HepG2 (cell line): ENCODE data around the gene CMIP. TPM values are rescaled to one million over a fixed set of nuclear protein-coding genes. Genes with fewer than 3 reads are reported as not detected.

ENCODE experiments used
- CBX5 ChIP-seq: sonication (generic); formaldehyde crosslinking; IDR thresholded peaks from 2 replicates; pipeline ENCODE4 v1.4.0; 2020; ENCODE audit warnings: missing genetic modification reagents, borderline replicate concordance
- CENPT ChIP-seq: sonication (generic); formaldehyde crosslinking; IDR thresholded peaks from 2 replicates; pipeline ENCODE4 v1.8.0; 2022; ENCODE audit warnings: low read depth, mild to moderate bottlenecking, moderate library complexity, missing genetic modification reagents
- CHD4 ChIP-seq: fragments of 200-600 bp; sonication (generic); IDR thresholded peaks from 2 replicates; pipeline ENCODE4 v1.7.0; 2017; ENCODE audit warnings: mild to moderate bottlenecking, low read length, borderline replicate concordance
- HDAC2 ChIP-seq: sonication (generic); formaldehyde crosslinking; IDR thresholded peaks from 2 replicates; pipeline ENCODE4 v1.4.0; 2020; ENCODE audit warnings: missing genetic modification reagents
- KDM4B ChIP-seq: sonication (generic); formaldehyde crosslinking; IDR thresholded peaks from 2 replicates; pipeline ENCODE4 v1.4.0; 2020; ENCODE audit warnings: missing genetic modification reagents
- MAZ ChIP-seq, 2 experiments: sonication (generic) in 1 of 2; formaldehyde crosslinking in 1 of 2; IDR thresholded peaks; 2 replicates each; pipeline versions ENCODE4 v1.5.0 to v1.6.1; 2012 to 2020; ENCODE audit warnings: low read depth in 2 of 2, mild to moderate bottlenecking in 2 of 2, borderline replicate concordance in 1 of 2, improper control_type of control experiment in 1 of 2, low read length in 1 of 2, missing genetic modification reagents in 1 of 2, moderate library complexity in 1 of 2
- MED1 ChIP-seq: sonication (generic); formaldehyde crosslinking; IDR thresholded peaks from 2 replicates; pipeline ENCODE4 v1.4.0; 2020; ENCODE audit warnings: missing genetic modification reagents
- PLRG1 ChIP-seq: fragments of 450-650 bp; conservative IDR thresholded peaks from 2 replicates; pipeline ENCODE4 v1.6.1; 2016
- SALL2 ChIP-seq: sonication (generic); formaldehyde crosslinking; IDR thresholded peaks from 2 replicates; pipeline ENCODE4 v1.8.1; 2023; ENCODE audit warnings: mild to moderate bottlenecking, missing genetic modification reagents, inconsistent platforms
- SMARCE1 ChIP-seq: fragments of 450-650 bp; IDR thresholded peaks from 2 replicates; pipeline ENCODE4 v1.6.1; 2017; ENCODE audit warnings: borderline replicate concordance
- TBL1XR1 ChIP-seq: fragments of 150-350 bp; IDR thresholded peaks from 2 replicates; pipeline ENCODE4 v1.6.1; 2014; ENCODE audit warnings: borderline replicate concordance, low read length; ENCODE audit not compliant: partially characterized antibody
- TRIM24 ChIP-seq: sonication (generic); formaldehyde crosslinking; IDR thresholded peaks from 2 replicates; pipeline ENCODE4 v1.8.0; 2022; ENCODE audit warnings: mild to moderate bottlenecking, missing genetic modification reagents
- UBTF ChIP-seq: sonication (generic); formaldehyde crosslinking; IDR thresholded peaks from 2 replicates; pipeline ENCODE4 v1.4.0; 2020; ENCODE audit warnings: mild to moderate bottlenecking, missing genetic modification reagents
- ZNF431 ChIP-seq: sonication (generic); formaldehyde crosslinking; IDR thresholded peaks from 2 replicates; pipeline ENCODE4 v1.9.0; 2022; ENCODE audit warnings: missing genetic modification reagents, low read depth, mild to moderate bottlenecking, borderline replicate concordance
- ZNF552 ChIP-seq: sonication (generic); formaldehyde crosslinking; IDR thresholded peaks from 2 replicates; pipeline ENCODE4 v1.9.0; 2022; ENCODE audit warnings: missing genetic modification reagents, mild to moderate bottlenecking, borderline replicate concordance
- ZNF569 ChIP-seq: sonication (generic); formaldehyde crosslinking; IDR thresholded peaks from 2 replicates; pipeline ENCODE4 v1.5.0; 2020; ENCODE audit warnings: mild to moderate bottlenecking, missing genetic modification reagents, moderate library complexity, borderline replicate concordance
- ZNF580 ChIP-seq: IDR thresholded peaks from 2 replicates; pipeline ENCODE4 v1.6.1; 2016; ENCODE audit warnings: low read depth, borderline replicate concordance
- ZNF781 ChIP-seq: sonication (generic); formaldehyde crosslinking; IDR thresholded peaks from 2 replicates; pipeline ENCODE4 v1.5.1; 2020; ENCODE audit warnings: borderline replicate concordance, mild to moderate bottlenecking, missing genetic modification reagents; ENCODE audit errors: not compliant biosample characterization
- ZSCAN31 ChIP-seq: sonication (generic); formaldehyde crosslinking; IDR thresholded peaks from 2 replicates; pipeline ENCODE4 v1.5.0; 2020; ENCODE audit warnings: low read depth, mild to moderate bottlenecking, missing genetic modification reagents
- polyA plus RNA-seq, 8 experiments: library from polyadenylated mRNA; depleted of rRNA in 3 of 8; stranded (reverse) in 7 of 8; unstranded in 1 of 8; fragments of >200 nt; fragmentation: Illumina TruSeq in 4 of 8; extraction: Trizol in 4 of 8; gene quantifications; 2 replicates each; pipeline versions ENCODE4 v1.2.1 to v1.2.3, GENCODE V29; 2011 to 2016; ENCODE audit warnings: low read depth in 4 of 8, missing spikeins in 1 of 8, mixed read lengths in 1 of 8; ENCODE audit not compliant: insufficient read depth in 1 of 8
- total RNA-seq, 5 experiments: library from RNA; depleted of rRNA; stranded (reverse); fragments of >200 nt; fragmentation: Illumina TruSeq; extraction: Trizol; gene quantifications; 2 replicates each; pipeline ENCODE4 v1.2.3, GENCODE V29; 2016; ENCODE audit warnings: low read depth in 1 of 5
- TF ChIP-seq, protein P1 (sequence below): sonication (generic); formaldehyde crosslinking; IDR thresholded peaks from 2 replicates; pipeline ENCODE4 v1.5.1; 2020; ENCODE audit warnings: mild to moderate bottlenecking, missing genetic modification reagents

The CMIP gene
- total and polyA plus RNA-seq, 2 of the 13 experiments (the other 11 are each of a cell fraction or from before 2014, with no cell fraction given): 10.9 to 18.1 TPM

DNA sequence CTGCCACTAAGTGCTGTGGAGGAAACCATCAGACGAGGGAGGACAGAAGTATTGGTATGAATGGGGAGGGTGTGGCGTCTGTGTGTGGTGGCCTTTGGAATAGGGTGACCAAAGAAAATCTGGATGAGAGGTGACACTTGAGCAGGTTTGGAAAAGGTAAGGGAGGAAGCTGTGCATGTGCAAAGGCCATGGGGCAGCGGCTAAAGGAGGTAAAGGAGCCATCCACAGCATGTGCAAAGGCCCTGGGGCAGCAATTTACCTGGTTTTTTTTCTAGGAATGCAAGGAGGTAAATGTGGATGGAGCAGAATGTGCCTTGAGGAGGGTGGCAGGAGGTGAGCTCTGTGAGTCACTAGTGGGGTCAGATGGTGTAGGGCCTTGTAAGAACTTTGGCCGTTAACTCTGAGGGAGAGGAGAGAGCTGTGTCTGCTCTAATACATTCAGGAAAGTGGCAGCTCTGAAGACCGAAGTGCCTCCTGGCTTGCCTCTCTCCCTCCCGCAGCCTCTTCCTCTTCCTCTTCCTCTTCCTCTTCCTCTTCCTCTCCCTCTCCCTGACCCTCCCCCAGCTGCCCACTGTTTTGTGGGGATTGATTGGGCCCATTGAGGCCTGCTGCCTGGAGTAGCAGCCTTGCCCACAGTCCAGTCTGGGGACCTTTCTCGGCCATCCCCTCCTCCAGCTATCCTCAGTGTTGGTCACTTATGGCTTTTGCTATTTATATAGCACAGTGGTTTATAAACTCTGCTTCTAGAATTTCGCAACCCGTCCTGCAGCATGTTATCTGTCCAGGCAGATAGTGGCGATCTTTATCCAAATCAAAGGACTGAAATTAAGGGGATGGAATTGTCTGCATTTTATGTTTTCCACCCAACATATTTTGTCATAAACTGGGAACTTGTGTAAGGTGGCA lies 38.7 kb downstream of the CMIP start (continued):
- TF ChIP-seq UBTF (CRISPR knock-in tag): no peak
- TF ChIP-seq KDM4B (CRISPR knock-in tag): no peak
- TF ChIP-seq SALL2 (CRISPR knock-in tag): no peak
- no peak for TF ChIP-seq CENPT (CRISPR knock-in tag)
- peak; percentile 62; the same call in 1 of the 2 replicates for TF ChIP-seq CHD4
- no peak for TF ChIP-seq ZNF580 (CRISPR knock-in tag)
- TF ChIP-seq MED1 (CRISPR knock-in tag): no peak
- no peak for TF ChIP-seq ZNF781 (CRISPR knock-in tag)
- TF ChIP-seq ZNF552 (CRISPR knock-in tag): no peak
- TF ChIP-seq TBL1XR1: no peak
- TF ChIP-seq, protein P1, sequence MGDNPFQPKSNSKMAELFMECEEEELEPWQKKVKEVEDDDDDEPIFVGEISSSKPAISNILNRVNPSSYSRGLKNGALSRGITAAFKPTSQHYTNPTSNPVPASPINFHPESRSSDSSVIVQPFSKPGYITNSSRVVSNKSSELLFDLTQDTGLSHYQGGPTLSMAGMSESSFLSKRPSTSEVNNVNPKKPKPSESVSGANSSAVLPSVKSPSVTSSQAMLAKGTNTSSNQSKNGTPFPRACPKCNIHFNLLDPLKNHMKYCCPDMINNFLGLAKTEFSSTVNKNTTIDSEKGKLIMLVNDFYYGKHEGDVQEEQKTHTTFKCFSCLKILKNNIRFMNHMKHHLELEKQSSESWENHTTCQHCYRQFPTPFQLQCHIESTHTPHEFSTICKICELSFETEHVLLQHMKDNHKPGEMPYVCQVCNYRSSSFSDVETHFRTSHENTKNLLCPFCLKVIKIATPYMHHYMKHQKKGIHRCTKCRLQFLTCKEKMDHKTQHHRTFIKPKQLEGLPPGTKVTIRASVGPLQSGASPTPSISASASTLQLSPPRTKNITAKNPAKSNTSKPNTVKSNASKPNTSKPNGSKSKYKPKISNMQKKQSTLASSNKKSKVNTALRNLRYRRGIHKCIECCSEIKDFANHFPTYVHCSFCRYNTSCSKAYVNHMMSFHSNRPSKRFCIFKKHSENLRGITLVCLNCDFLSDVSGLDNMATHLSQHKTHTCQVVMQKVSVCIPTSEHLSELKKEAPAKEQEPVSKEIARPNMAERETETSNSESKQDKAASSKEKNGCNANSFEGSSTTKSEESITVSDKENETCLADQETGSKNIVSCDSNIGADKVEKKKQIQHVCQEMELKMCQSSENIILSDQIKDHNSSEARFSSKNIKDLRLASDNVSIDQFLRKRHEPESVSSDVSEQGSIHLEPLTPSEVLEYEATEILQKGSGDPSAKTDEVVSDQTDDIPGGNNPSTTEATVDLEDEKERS (CRISPR knock-in tag): peak; percentile 58; the same call in 1 of the 2 replicates
- TF ChIP-seq ZNF431: no peak
- TF ChIP-seq SMARCE1: no peak
- TF ChIP-seq PLRG1: no peak
- 0 out of 2 replicates have a peak, but pooled peaks have one; percentile 18 for TF ChIP-seq HDAC2 (CRISPR knock-in tag)
- no peak for TF ChIP-seq ZSCAN31 (CRISPR knock-in tag)
- TF ChIP-seq TRIM24 (CRISPR knock-in tag): 0 out of 2 replicates have a peak, but pooled peaks have one; percentile 18
- TF ChIP-seq CBX5 (CRISPR knock-in tag): 0 out of 2 replicates have a peak, but pooled peaks have one; percentile 31
- TF ChIP-seq MAZ (IDR thresholded peaks at IDR 0.05; ENCODE audit: borderline replicate concordance, low read depth, low read length): no peak
- TF ChIP-seq MAZ (CRISPR knock-in tag; IDR thresholded peaks at IDR 0.05; ENCODE audit: low read depth): no peak
- TF ChIP-seq ZNF569 (CRISPR knock-in tag): no peak
